Ascending aorta (tissue), 2 donors: ENCODE data around the gene RAP1GAP2. TPM values are rescaled to one million over a fixed set of nuclear protein-coding genes. Genes with fewer than 3 reads are reported as not detected.

Experiments used
- DNase-seq, 2 donors: peaks; one replicate each; pipeline ENCODE4 v3.0.0-alpha.2; 2019; ENCODE audit warnings: low spot score in 2 of 2
- H3K27ac ChIP-seq, 2 donors: fragments of 200-600 bp; sonication (generic); one replicate each; pipeline ENCODE4 v1.5.1; 2016 to 2017; ENCODE audit warnings: mild to moderate bottlenecking in 1 of 2
- H3K27me3 ChIP-seq: fragments of 200-600 bp; sonication (generic); one replicate; pipeline ENCODE4 v1.5.1; 2017
- H3K36me3 ChIP-seq, 2 donors: fragments of 200-600 bp; sonication (generic); one replicate each; pipeline ENCODE4 v1.5.1; 2016
- H3K4me1 ChIP-seq, 2 donors: fragments of 200-600 bp; sonication (generic); one replicate each; pipeline ENCODE4 v1.5.1; 2016 to 2017; ENCODE audit warnings: mild to moderate bottlenecking in 1 of 2
- H3K4me3 ChIP-seq, 2 donors: fragments of 200-600 bp; sonication (generic); one replicate each; pipeline ENCODE4 v1.5.1; 2016 to 2017; ENCODE audit warnings: mild to moderate bottlenecking in 1 of 2
- H3K9me3 ChIP-seq, 2 donors: fragments of 200-600 bp; sonication (generic); one replicate each; pipeline ENCODE4 v1.5.1; 2016
- intact Hi-C: fragments of 100-400 bp; cut with DNase I; formaldehyde crosslinking; loops from one replicate; pipeline ENCODE4 v1.15.1; 2023
- total RNA-seq: library from RNA; depleted of rRNA; stranded (reverse); fragments of >200 nt; gene quantifications from one replicate; pipeline ENCODE4 v1.1.0, GENCODE V29; 2016
- TF ChIP-seq, protein P1 (sequence below), 3 experiments: fragments of 200-600 bp in 2 of 3; fragments of 450-650 bp in 1 of 3; sonication (generic) in 2 of 3; IDR thresholded peaks; one replicate each; pipeline ENCODE4 v1.5.1; 2016 to 2019; ENCODE audit warnings: antibody characterized with exemption in 3 of 3, mild to moderate bottlenecking in 1 of 3, moderate library complexity in 1 of 3

The RAP1GAP2 gene
- total RNA-seq, 1 donor from 2014 or later = 1.6 TPM

DNA sequence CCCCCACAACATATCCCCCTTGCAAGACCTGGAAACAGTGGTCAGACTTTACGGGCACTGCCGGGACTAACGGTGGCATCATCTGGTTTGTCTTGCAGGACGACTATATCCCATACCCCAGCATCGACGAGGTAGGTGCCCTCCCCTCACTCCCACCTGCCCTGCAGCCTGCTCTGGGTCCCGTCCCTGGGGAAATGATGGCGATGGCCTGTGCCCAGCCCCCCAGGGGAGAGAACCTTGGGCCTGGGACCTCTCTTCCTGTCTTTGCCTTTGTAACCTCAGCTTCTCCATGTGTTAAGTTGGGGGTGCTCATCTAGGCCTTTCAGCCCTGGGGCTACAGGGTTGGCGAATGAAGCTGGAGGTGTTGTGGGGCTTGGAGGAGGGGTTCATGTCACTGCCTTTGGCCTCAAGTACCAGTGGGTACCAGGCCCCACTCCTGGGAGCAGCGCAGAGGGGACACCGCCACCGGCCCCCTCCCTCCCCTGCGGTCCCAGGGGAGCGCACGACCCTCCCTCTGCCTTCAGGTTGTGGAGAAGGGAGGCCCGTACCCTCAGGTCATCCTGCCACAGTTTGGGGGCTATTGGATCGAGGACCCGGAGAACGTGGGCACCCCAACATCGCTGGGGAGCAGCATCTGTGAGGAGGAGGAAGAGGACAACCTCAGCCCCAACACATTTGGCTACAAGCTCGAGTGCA is 167.2 kb downstream of the RAP1GAP2 start:
- no peak overlapping the region for H3K4me3 ChIP-seq
- no peaks in the 10 kb centered on the region for H3K4me1 ChIP-seq
- H3K27me3 ChIP-seq = no peaks in the 10 kb centered on the region
- intact Hi-C loops = no loop called here
- no peaks in the 10 kb centered on the region for H3K36me3 ChIP-seq
- TF ChIP-seq, protein P1, sequence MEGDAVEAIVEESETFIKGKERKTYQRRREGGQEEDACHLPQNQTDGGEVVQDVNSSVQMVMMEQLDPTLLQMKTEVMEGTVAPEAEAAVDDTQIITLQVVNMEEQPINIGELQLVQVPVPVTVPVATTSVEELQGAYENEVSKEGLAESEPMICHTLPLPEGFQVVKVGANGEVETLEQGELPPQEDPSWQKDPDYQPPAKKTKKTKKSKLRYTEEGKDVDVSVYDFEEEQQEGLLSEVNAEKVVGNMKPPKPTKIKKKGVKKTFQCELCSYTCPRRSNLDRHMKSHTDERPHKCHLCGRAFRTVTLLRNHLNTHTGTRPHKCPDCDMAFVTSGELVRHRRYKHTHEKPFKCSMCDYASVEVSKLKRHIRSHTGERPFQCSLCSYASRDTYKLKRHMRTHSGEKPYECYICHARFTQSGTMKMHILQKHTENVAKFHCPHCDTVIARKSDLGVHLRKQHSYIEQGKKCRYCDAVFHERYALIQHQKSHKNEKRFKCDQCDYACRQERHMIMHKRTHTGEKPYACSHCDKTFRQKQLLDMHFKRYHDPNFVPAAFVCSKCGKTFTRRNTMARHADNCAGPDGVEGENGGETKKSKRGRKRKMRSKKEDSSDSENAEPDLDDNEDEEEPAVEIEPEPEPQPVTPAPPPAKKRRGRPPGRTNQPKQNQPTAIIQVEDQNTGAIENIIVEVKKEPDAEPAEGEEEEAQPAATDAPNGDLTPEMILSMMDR (IDR thresholded peaks at IDR 0.05) = no peak
- H3K9me3 ChIP-seq = no peaks in the 10 kb centered on the region
- DNase-seq = no peak
- H3K27ac ChIP-seq = no peak overlapping the region

DNA sequence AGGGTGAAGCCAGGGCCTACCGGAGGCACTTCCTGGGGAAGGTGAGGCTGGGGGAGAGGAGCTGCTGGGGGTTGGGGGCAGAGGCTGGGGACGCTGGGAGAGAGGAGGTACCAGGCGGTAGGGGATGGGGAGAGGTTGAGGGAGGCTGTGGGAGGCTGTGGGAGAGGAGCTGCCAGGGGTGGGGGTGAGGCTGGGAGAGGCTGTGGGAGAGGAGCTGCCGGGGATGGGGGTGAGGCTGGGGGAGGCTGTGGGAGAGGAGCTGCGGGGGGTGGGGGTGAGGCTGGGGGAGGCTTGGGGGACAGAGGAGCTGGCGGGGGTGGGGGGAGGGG is 167.8 kb downstream of the RAP1GAP2 start:
- no peak for DNase-seq
- H3K4me3 ChIP-seq = no peak overlapping the region
- no peaks in the 10 kb centered on the region for H3K4me1 ChIP-seq
- H3K36me3 ChIP-seq = no peaks in the 10 kb centered on the region
- no peaks in the 10 kb centered on the region for H3K9me3 ChIP-seq
- TF ChIP-seq, protein P1 (IDR thresholded peaks at IDR 0.05) = no peak
- intact Hi-C loops = no loop called here
- no peaks in the 10 kb centered on the region for H3K27me3 ChIP-seq
- H3K27ac ChIP-seq = no peak overlapping the region

GRCh38 chr17:2964370-2964769 is 168.1 kb downstream of the RAP1GAP2 start:
- no peak for DNase-seq

DNA sequence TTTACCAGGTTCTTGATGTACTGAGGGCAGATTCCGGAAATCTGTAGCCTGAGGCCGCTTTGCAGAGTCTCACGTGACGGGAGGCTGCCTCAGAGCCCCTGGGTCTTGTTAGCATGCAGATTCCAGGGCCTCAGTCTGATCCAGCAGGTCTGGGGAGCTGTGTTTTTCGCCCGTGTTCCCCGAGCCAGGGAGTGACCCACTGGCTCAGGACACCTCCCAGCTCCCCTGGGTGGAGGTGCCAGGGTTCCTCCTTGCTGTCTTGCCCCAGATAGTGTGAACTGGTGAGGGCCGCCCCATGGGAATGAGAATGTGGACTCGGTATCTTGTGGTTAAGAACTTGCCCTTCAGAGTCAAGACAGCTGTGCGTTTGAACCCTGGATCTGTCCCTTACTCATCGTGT is 168.6 kb downstream of the RAP1GAP2 start:
- intact Hi-C loops = no loop called here
- Histone ChIP-seq H3K9me3 (no peaks in the 10 kb centered on the region), H3K4me1 (no peaks in the 10 kb centered on the region), H3K27ac (no peak overlapping the region), H3K27me3 (no peaks in the 10 kb centered on the region), H3K36me3 (no peaks in the 10 kb centered on the region), H3K4me3 (no peak overlapping the region)
- TF ChIP-seq, protein P1 (IDR thresholded peaks at IDR 0.05) = no peak
- no peak for DNase-seq

More at GRCh38 chr17:2964370-2964769, 168.1 kb downstream of the RAP1GAP2 start:
- H3K36me3 ChIP-seq = no peaks in the 10 kb centered on the region
- TF ChIP-seq, protein P1 (IDR thresholded peaks at IDR 0.05) = no peak
- no peaks in the 10 kb centered on the region for H3K9me3 ChIP-seq
- no peaks in the 10 kb centered on the region for H3K27me3 ChIP-seq
- H3K4me3 ChIP-seq = no peak overlapping the region
- intact Hi-C loops = no loop called here
- H3K27ac ChIP-seq = no peak overlapping the region
- H3K4me1 ChIP-seq = no peaks in the 10 kb centered on the region

DNA sequence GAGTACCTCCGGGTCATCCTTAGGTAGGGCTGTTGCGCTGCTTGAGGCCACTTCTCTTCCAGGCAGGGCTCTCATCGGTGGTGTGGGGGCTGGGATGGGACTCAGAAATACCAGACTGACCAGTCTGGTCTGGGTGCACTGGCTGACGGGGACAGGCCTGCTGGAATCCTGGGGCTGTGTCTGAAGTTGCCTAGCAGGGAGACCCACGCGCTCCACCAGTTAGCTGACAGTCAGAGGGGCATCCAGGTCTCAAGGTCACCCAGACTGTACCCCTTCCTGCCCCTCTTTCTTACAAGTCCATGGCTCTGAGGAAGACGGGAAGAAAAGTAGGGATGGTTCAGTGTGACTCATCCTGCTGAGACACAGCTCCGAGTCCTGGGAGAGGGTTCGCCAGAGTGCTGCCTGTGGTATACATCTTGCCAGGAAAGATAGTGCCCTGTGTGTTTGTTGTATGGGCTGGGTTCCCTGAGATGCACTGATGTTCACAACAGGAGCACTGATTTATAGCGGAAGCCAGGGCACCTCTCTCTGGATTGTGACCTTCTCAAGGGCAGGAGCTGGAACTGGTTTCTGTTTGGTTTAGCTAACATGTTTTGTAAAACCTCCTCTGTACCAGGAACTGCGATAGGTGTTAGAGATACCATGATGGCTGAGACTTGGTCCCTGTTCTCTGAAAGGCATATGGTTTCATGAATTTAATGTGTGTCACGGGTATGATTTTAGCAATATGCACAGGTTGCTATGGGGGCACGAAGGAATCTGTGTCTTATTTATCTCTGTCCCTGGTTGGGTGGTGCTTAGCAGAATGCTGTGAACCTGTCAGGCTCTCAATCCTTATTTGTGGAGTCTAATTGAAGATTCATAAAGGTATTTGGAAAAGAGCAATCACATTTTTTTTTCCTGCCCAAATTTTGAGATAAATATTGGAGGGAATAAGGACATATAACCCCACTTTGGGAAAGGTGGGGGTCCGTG is 169.7 kb downstream of the RAP1GAP2 start:
- intact Hi-C loops = no loop called here
- no peaks in the 10 kb centered on the region for H3K36me3 ChIP-seq
- no peak overlapping the region for H3K4me3 ChIP-seq
- no peaks in the 10 kb centered on the region for H3K27me3 ChIP-seq
- no peaks in the 10 kb centered on the region for H3K4me1 ChIP-seq
- H3K27ac ChIP-seq = no peak overlapping the region
- TF ChIP-seq, protein P1 (IDR thresholded peaks at IDR 0.05) = no peak
- no peak for DNase-seq
- H3K9me3 ChIP-seq = no peaks in the 10 kb centered on the region
